ENCODE measurements around the gene RNLS.

The RNLS gene

GRCh38 chr10:88505680-88506215, 77.4 kb downstream of the RNLS start:
- DNase-seq (ENCODE audit: low read depth): no peak
- no peak for TF ChIP-seq CTCF (IDR thresholded peaks at IDR 0.05; ENCODE audit: control insufficient read depth, insufficient read depth, low read depth, low read length, missing control alignments)
- H3K4me3 ChIP-seq (ENCODE audit: control insufficient read depth, low read depth, low read length): no peak overlapping the region

GRCh38 chr10:88505265-88505664, 77.9 kb downstream of the RNLS start:
- H3K4me3 ChIP-seq (ENCODE audit: control insufficient read depth, low read depth, low read length): no peak overlapping the region
- TF ChIP-seq CTCF (IDR thresholded peaks at IDR 0.05; ENCODE audit: control insufficient read depth, insufficient read depth, low read depth, low read length, missing control alignments): no peak
- DNase-seq (ENCODE audit: low read depth): no peak

- DNase-seq (ENCODE audit: low read depth): no peak
- H3K4me3 ChIP-seq (ENCODE audit: control insufficient read depth, low read depth, low read length): no peak overlapping the region
- no peak for TF ChIP-seq CTCF (IDR thresholded peaks at IDR 0.05; ENCODE audit: control insufficient read depth, insufficient read depth, low read depth, low read length, missing control alignments)
Measured at GRCh38 chr10:88500656-88501055, 82.5 kb downstream of the RNLS start.

- H3K4me3 ChIP-seq (ENCODE audit: control insufficient read depth, low read depth, low read length): no peak overlapping the region
- no peak for TF ChIP-seq CTCF (IDR thresholded peaks at IDR 0.05; ENCODE audit: control insufficient read depth, insufficient read depth, low read depth, low read length, missing control alignments)
- DNase-seq (ENCODE audit: low read depth): no peak
Measured at GRCh38 chr10:88499569-88500470, 83.3 kb downstream of the RNLS start.

- no peak for DNase-seq (ENCODE audit: low read depth)
- H3K4me3 ChIP-seq (ENCODE audit: control insufficient read depth, low read depth, low read length): no peak overlapping the region
- no peak for TF ChIP-seq CTCF (IDR thresholded peaks at IDR 0.05; ENCODE audit: control insufficient read depth, insufficient read depth, low read depth, low read length, missing control alignments)
Measured at GRCh38 chr10:88497913-88498312, 85.2 kb downstream of the RNLS start.

DNA sequence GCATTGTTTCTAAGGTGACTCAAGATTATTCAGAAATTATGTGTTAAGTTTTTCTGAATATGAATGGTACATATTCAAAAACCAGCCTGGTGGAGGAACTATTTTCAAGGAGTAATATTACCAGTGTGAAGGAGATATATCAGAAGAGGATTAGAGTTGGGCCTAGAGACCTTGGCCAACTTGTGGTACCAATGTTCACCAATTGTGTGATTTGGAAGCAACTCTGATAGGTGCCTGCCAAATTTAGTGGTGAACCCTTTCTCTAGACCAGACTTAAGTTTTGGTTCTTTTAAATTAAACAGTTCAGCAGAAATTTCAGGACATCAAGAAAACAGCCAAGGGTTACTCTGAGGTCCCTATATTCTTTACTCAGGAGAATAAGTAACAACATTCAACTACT, 88.6 kb downstream of the RNLS start:
- H3K4me3 ChIP-seq (ENCODE audit: control insufficient read depth, low read depth, low read length): no peak overlapping the region
- no peak for TF ChIP-seq CTCF (IDR thresholded peaks at IDR 0.05; ENCODE audit: control insufficient read depth, insufficient read depth, low read depth, low read length, missing control alignments)

More for the DNA sequence above, 88.6 kb downstream of the RNLS start:
- no peak for DNase-seq (ENCODE audit: low read depth)

All from AG09309 (cell line).